SK-N-MC (cell line): ENCODE results near the gene RPL22.

Experiments
- DNase-seq: peaks from one replicate; pipeline ENCODE4 v3.0.0-alpha.2; 2011; ENCODE audit warnings: low read depth, low spot score
- H3K27ac ChIP-seq: fragments of 200-600 bp; sonication (generic); 2 replicates; pipeline ENCODE4 v1.5.1; 2016; ENCODE audit warnings: mixed run types
- H3K36me3 ChIP-seq: fragments of 200-600 bp; sonication (generic); 2 replicates; pipeline ENCODE4 v1.6.1; 2017; ENCODE audit warnings: antibody characterized with exemption, low read length, mixed read lengths; ENCODE audit not compliant: insufficient read depth
- H3K4me3 ChIP-seq: fragments of 200-600 bp; sonication (generic); 2 replicates; pipeline ENCODE4 v1.5.1; 2016
- H3K9ac ChIP-seq: fragments of 200-600 bp; sonication (generic); 2 replicates; pipeline ENCODE4 v1.8.0; 2017; ENCODE audit warnings: mixed run types, mixed read lengths; ENCODE audit not compliant: insufficient read length
- H3K9me3 ChIP-seq: fragments of 200-600 bp; sonication (generic); 2 replicates; pipeline ENCODE4 v1.6.1; 2017; ENCODE audit warnings: low read depth, mild to moderate bottlenecking, antibody characterized with exemption, low read length, moderate library complexity, mixed read lengths
- EZH2 ChIP-seq: fragments of 200-600 bp; sonication (generic); IDR thresholded peaks from one replicate; pipeline ENCODE4 v1.6.1; 2017; ENCODE audit warnings: antibody characterized with exemption
- FOXP2 ChIP-seq: optimal IDR thresholded peaks from 2 replicates; pipeline ENCODE3; 2011; ENCODE audit warnings: mild to moderate bottlenecking, moderate library complexity; ENCODE audit not compliant: insufficient read depth; ENCODE audit errors: extremely low read length, control extremely low read depth
- POLR2AphosphoS5 ChIP-seq: IDR thresholded peaks from 2 replicates; pipeline ENCODE4 v1.6.1; 2012; ENCODE audit warnings: mild to moderate bottlenecking, low read depth, low read length, borderline replicate concordance

RPL22 gene

DNA sequence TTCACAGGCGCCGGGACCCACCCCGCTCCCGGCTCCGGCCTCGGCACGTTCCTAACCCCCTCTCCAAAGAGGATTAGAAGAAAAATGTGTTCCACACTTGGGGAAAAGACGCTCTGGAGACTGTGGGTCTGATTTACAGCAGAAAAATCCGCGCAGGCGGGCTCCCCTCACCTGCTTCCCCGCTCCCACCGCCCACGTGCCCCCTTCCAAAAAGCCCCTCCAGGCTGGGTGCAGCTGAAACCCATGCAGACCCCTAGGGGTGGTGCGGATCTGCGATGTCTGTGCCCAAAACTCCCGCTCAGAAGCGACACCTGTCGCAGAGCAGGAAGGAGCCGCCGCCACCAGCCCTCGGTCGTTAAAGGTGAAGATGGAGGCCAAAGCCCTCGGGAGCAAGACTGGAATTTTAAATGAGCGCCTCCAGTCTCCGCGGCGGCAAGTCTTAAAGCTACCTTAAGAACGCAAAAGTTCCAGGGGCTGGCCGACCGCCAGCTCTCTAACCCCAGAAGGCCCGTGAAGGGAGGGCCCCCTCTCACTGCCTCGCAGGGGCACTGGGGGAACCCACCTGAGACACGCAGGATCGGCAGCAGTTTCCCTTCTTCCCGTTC, 18.6 kb downstream of the RPL22 start:
- Histone ChIP-seq H3K36me3 (peaks cover 17% of the 10 kb centered on the region), H3K27ac (no peak overlapping the region), H3K4me3 (peak overlapping the region; percentile 36), H3K9me3 (no peaks in the 10 kb centered on the region), H3K9ac (no peak overlapping the region)
- no peak for TF ChIP-seq POLR2AphosphoS5
- peak; percentile 52 for TF ChIP-seq EZH2
- no peak for TF ChIP-seq FOXP2
- no peak for DNase-seq

GRCh38 chr1:6180268-6180706, 19.1 kb downstream of the RPL22 start, which contains the start of gene CHD5:
Gene CHD5, minus strand, starts transcription at chr1:6180321. Its CDS starts 298 bp downstream, at chr1:6180023.
- no peak within 1 kb of the TSS for H3K9ac ChIP-seq
- TF ChIP-seq FOXP2 (no peak), POLR2AphosphoS5 (no peak), EZH2 (no peak)
- DNase-seq, result no peak
- no peak within 1 kb of the TSS for H3K27ac ChIP-seq
- H3K9me3 ChIP-seq, result no peaks in the 10 kb centered on the region
- H3K4me3 ChIP-seq, result peak within 1 kb of the TSS; percentile 58
- H3K36me3 ChIP-seq, result peaks cover 12% of the 10 kb centered on the region

- peak overlapping the region; percentile 58; the same call in 1 of the 2 replicates for H3K4me3 ChIP-seq
- H3K36me3 ChIP-seq, result peaks cover 6% of the 10 kb centered on the region
- no peak overlapping the region for H3K27ac ChIP-seq
- TF ChIP-seq EZH2, result no peak
- no peak for TF ChIP-seq FOXP2
- TF ChIP-seq POLR2AphosphoS5, result no peak
- DNase-seq, result no peak
- H3K9ac ChIP-seq, result no peak overlapping the region
- H3K9me3 ChIP-seq, result no peaks in the 10 kb centered on the region
Observed at GRCh38 chr1:6179564-6180175, 19.7 kb downstream of the RPL22 start.

DNA sequence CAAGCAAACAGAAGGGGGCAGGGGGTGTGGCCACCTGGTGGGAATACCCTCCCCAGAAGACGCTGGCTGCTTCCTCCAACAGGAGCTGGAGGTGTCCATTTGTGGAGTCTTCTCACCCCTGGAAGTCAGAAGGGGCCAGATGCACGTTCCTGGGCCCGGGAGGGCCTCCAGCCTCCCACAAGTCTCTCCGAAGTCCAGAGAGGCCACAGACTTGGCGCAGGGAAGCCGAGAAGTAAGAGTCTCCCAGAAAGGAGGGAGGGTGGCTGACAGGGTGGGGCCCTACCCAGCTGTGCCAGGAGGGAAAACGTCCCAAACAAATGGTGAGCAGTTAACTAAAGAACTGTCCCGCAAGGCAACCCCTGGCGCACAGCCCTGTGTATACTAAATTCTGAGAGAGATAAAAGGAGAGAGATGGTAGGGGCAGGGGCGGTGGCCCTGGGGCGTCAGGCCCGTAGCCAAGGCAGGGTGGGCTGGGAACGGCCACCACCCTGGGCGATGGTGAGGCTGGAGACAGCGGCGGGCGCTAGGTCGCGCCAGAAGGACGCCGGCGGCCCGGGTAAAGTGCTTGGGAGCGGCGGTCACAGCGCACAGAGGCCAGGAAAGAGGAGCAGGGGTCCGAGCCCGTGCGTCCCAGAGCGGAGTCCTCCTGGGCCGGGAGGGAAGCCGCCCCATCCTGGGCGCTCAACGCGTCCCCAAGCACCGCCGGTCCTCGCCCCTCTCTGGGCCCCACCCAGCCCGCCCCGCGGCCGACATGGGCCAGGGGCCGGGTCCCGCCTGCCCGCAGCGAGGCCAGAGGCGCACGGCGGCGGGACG, 20.4 kb downstream of the RPL22 start:
- no peak overlapping the region for H3K4me3 ChIP-seq

DNA sequence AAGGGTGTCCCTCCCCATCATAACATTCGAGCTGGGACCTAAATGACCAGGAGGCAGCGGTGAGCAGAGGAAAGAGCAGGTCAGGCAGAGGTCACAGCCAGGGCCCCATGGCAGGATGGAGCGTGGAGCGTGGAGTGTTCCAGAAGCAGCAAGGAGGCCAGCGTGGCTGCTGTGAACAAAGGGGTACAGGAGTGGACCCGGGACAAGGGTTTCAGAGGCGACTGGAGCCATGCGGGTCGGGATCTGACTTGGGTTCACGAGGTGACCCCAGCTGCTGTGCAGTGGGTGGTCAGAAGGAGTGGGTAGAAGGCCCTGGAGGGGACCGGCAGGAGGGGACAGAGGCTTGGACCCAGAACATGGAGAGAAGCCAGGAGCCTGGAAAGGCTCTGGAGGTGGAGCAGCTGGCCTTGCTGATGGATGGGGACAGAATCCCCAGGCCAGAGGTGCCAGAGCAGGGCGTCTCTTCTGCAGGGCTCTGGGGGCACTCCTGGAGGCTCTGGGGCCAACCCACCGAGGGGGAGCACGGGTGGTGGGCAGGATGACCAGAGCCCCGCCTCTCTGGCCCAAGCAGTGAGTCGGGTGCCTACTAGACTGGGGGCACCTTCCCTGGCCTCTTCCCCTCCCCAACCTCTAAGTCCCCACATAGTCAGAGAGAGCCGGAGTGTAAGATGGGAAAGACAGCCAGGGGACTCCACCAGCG, 21.6 kb downstream of the RPL22 start:
- no peak overlapping the region for H3K9ac ChIP-seq
- H3K9me3 ChIP-seq, result no peaks in the 10 kb centered on the region
- H3K27ac ChIP-seq, result no peak overlapping the region
- no peak for DNase-seq
- TF ChIP-seq FOXP2, result no peak
- TF ChIP-seq EZH2, result no peak
- TF ChIP-seq POLR2AphosphoS5, result no peak
- no peak overlapping the region for H3K4me3 ChIP-seq
- no peaks in the 10 kb centered on the region for H3K36me3 ChIP-seq

More for the DNA sequence above, 20.4 kb downstream of the RPL22 start:
- DNase-seq, result no peak
- Histone ChIP-seq H3K27ac (no peak overlapping the region), H3K9me3 (no peaks in the 10 kb centered on the region), H3K36me3 (no peaks in the 10 kb centered on the region), H3K9ac (no peak overlapping the region)
- TF ChIP-seq POLR2AphosphoS5 (no peak), FOXP2 (no peak), EZH2 (no peak)

- no peak for DNase-seq
- no peaks in the 10 kb centered on the region for H3K9me3 ChIP-seq
- H3K27ac ChIP-seq, result no peak overlapping the region
- no peak overlapping the region for H3K4me3 ChIP-seq
- no peak for TF ChIP-seq POLR2AphosphoS5
- TF ChIP-seq EZH2, result no peak
- TF ChIP-seq FOXP2, result no peak
- H3K36me3 ChIP-seq, result no peaks in the 10 kb centered on the region
- no peak overlapping the region for H3K9ac ChIP-seq
Observed at GRCh38 chr1:6176779-6177178, 22.6 kb downstream of the RPL22 start.

- H3K9ac ChIP-seq, result no peak overlapping the region
- no peak overlapping the region for H3K27ac ChIP-seq
- H3K9me3 ChIP-seq, result no peaks in the 10 kb centered on the region
- H3K36me3 ChIP-seq, result no peaks in the 10 kb centered on the region
- no peak for TF ChIP-seq EZH2
- DNase-seq, result no peak
- no peak overlapping the region for H3K4me3 ChIP-seq
Observed at GRCh38 chr1:6175411-6175828, 24.0 kb downstream of the RPL22 start.
